CD1c-positive myeloid dendritic cell (primary cell): ENCODE results near the gene DEFB128.
"Not testable (repeated sequence)": the region's sequence is repeated elsewhere in the genome, so short reads cannot be mapped to it uniquely, and the experiment has no call there.

ENCODE experiments used
- DNase-seq: peaks from one replicate; pipeline ENCODE4 v3.0.0-alpha.2; 2016; ENCODE audit errors: extremely low spot score

DEFB128 gene

DNA sequence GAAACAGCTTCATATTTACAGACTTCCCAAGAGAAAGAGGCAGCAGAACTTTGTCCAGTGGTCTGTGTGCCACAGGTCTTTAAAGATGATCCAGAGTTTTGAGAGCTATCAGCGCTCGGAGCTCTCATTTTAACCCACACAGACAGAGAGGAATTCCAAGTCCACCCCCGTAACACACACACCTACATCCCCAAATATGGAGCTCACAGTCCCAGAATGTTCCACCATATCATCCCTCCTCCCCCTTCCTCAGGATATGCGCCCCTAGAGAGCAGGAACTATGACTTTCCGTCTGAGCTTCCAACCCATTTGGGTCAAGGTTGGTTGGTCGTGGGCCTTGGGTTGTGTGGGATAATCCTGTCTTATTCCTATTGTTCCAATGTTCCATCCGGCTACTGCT is at the start of gene DEFB128:
DEFB128 (minus strand) TSS at position 101 of the 400 bp plus-strand sequence; CDS start at position 13, 88 bp downstream.
- no peak for DNase-seq

GRCh38 chr20:237929-238328 is 48.4 kb upstream of the DEFB128 start:
- DNase-seq = peak; percentile 80

DNA sequence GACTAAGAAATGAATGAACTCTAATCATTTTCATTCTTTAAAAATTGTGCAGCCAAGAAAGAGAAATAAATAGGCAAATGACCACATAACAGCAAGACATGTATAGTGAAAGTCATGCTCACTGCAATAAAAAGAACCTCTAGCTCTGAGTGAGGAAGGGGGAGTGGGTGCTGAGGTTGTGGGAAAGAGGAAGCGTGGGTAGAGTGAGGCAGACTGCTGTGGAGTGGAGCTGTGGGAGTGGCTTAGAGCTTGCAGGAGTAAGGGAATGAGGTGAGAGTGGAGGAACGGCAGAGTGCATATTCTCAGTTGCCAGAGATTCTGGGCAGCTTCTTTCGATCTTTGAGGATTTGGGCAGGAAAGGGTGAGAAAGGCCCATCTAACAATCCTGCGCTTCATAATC is 48.0 kb upstream of the DEFB128 start:
- peak; percentile 90 for DNase-seq

- no peak for DNase-seq
Measured at GRCh38 chr20:235891-236290, 46.4 kb upstream of the DEFB128 start.

- DNase-seq = peak; percentile 48
Measured at GRCh38 chr20:227439-228105, 38.1 kb upstream of the DEFB128 start.

- no peak for DNase-seq
Measured at GRCh38 chr20:226958-227357, 37.4 kb upstream of the DEFB128 start, which contains the start of gene DEFB129. Gene DEFB129 (plus strand): TSS chr20:227258. CDS start chr20:227289, 31 bp downstream.

DNA sequence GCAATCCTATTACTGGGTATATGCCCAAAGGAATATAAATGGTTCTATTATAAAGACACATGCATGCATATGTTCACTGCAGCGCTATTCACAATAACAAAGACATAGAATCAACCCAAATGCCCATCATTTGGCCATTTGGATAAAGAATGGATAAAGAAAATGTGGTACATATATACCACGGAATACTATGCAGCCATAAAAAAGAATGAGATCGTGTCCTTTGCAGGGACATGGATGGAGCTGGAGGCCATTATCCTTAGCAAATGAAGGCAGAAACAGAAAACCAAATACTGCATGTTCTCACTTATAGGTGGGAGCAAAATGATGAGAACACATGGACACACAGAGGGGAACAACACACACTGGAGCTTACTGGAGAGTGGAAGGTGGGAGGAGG is 36.4 kb upstream of the DEFB128 start:
- not testable (repeated sequence) for DNase-seq

- DNase-seq = no peak
Measured at GRCh38 chr20:221258-221830, 31.8 kb upstream of the DEFB128 start.

GRCh38 chr20:219290-220115 is 30.0 kb upstream of the DEFB128 start:
- peak; percentile 11 for DNase-seq

DNA sequence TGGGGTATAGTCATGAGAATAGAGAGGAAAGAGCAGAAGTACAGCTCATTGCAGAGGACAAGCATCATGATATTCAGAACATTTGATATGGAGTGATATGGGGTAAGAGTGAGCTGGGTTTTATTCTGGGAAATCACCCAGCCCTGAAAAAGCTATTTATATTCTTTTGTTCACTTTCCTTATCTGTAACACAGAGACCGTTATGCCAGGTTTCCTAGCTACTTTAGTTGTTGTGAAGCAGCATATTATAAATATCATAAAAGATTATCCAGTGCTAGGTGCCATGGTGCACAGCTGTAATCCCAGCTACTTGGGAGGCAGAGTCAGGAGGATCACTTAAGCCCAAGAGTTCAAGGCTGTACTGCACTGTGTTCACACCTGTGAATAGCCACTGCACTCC is 27.8 kb upstream of the DEFB128 start:
- no peak for DNase-seq

DNA sequence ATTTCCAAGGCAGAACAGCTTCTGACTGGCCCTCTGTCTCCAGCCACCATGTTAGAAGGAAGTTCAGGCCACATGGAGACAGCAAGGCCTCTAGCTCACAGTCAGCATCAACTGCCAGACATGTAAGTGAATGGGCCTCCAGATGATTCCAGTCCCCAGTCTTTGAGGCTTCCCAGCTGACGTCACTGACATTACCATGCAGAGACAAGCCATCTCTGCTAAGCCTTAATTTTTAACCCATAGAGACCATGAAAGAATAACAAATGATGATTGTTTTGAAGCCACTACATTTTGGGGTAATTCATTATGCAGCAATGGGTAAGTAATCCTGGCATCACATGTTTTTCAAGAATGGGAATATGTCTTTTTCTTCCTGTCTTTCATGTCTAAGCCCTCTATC is 26.3 kb upstream of the DEFB128 start:
- no peak for DNase-seq

- no peak for DNase-seq
Measured at GRCh38 chr20:214383-214782, 24.9 kb upstream of the DEFB128 start.

GRCh38 chr20:210809-211502 is 21.4 kb upstream of the DEFB128 start:
- no peak for DNase-seq

DNA sequence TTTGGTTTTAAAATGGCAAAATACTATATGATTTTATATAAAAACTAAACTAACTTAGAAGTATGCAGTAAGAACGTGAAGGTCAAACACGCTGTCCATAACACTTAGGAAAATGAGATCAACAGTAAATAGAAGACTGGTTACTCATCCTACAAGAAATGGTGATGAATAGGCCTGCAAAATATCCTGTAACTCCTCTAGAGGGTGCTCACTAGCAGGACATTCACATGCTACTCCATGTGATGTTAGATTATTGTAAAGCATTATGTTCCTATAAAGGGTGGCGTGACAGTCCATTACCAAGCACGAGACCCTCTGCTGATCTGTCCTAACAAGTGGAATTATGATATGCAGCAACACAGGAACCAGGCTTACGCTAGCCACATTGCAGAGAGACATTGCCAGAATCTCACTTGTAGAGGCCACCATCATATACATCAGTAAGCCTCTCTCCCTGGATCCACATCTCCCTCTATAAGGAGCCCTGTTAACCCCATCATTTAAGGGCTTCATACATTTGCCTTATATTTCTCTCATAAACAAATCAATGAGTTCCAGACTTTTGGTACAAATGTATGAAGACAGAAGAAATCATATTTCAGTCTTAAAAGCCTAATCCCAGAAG is 19.5 kb upstream of the DEFB128 start:
- DNase-seq = peak; percentile 61

GRCh38 chr20:203630-204029 is 14.1 kb upstream of the DEFB128 start:
- DNase-seq = not testable (repeated sequence)

GRCh38 chr20:199996-200395 is 10.5 kb upstream of the DEFB128 start:
- no peak for DNase-seq

DNA sequence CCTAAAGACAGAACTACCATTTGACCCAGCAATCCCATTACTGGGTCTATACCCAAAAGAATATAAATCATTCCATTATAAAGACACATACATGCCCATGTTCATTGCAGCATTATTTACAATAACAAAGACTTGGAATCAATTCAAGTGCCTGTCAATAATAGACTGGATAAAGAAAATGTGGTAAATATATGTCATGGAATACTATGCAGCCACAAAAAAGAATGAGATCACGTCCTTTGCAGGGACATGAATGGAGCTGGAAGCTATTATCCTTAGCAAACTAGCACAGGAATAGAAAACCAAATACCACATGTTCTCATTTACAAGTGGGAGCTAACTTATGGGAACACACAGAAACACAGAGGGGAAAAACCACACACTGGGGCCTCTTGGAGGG is 8.7 kb upstream of the DEFB128 start:
- no peak for DNase-seq

- no peak for DNase-seq
Measured at GRCh38 chr20:187733-188132, 1.8 kb downstream of the DEFB128 start.

DNA sequence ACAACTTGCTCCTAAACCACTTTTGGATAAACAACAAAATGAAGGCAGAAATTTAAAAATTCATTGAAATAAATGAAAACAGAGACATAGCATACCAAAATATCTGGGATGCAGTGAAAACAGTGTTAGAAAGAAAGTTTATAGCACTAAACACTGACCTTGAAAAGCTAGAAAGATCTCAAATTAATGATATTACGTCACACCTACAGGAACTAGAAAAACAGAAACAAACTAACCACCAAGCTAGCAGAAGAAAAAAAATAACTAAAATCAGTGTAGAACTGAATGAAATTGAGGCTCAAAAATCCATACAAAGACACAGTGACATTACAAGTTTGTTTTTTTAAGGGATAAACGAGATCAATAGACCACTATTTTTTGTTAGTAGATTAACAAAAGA is 5.2 kb downstream of the DEFB128 start:
- DNase-seq = no peak

DNA sequence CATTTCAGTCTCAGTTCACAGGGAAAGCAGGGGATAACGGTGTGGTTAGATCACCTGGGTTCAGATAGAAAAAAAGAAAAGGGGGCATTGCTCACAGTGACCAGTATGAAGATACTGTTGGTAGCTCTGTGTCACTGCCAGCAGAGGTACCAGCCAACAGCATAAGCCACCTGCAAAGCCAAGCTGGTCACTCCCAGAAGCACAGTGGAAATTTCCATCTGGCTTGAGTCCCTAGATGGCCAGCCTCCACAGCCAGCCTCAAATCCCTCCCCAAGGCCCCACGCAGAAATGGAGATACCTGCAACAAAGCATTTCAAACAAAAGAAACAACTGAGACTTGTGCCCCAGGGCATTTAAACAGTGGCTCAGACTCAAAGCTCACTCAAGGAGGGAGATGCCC is 20.6 kb downstream of the DEFB128 start:
- DNase-seq = no peak

- DNase-seq = no peak
Measured at GRCh38 chr20:164618-165017, 24.9 kb downstream of the DEFB128 start.

DNA sequence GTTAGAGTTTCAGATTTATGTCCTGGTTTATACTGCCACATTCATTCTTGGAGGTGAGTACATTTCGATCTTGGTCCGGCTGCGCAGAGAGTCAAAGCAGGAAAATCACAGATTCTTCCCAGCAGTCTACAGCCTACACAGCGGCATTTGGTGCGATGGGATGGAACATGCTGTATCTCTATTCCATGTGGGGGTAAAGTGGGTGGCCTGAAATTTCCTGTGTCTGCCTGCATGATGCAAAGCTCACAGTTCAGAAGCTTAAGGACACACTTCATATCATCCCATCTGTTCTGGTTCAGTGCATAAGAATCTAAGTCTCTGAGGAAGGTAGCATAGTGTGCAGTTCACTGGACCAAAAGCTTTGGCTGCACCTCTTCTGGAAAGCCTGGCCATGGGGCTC is 32.4 kb downstream of the DEFB128 start, which contains the start of gene DEFB127:
DEFB127 (plus strand) TSS at position 301 of the 400 bp plus-strand sequence; CDS start at position 392, 91 bp downstream.
- no peak for DNase-seq
